Stimulated activated CD4-positive, alpha-beta T cell treated with anti-CD3 and anti-CD28 coated beads, Interleukin-2, amount 100 ng/mL, for 4 hours (primary cell): Measurements from ENCODE around the gene ATP8A2.

Source experiments
- DNase-seq: peaks from one replicate; pipeline ENCODE4 v3.0.0-alpha.2; 2020; ENCODE audit warnings: low read depth

The ATP8A2 gene

GRCh38 chr13:25966086-25966485 lies 594.3 kb downstream of the ATP8A2 start:
- DNase-seq: no peak

DNA sequence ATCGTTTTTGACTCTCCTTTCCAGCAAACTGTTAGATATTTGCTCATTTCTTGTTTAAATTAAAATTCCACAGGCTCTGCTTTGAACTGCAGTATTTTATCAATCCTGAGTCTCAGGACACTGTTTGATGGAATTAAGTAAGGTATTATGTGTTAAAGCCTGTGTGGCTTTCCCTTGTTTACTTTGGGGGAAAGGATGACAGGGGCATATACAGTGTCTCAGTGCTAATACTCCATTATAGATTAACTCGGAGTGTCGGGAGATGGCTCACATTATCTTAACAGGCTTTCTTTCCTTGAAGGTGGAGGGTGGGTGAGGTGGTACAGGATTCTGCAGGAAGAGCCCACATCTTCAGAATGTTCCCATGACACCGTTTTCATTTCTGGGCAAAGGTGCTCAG lies 595.4 kb downstream of the ATP8A2 start:
- no peak for DNase-seq

GRCh38 chr13:25971047-25971446 lies 599.3 kb downstream of the ATP8A2 start:
- no peak for DNase-seq

- DNase-seq: no peak
These were observed 599.8 kb downstream of the ATP8A2 start for GRCh38 chr13:25971459-25972145.

- no peak for DNase-seq
These were observed 601.3 kb downstream of the ATP8A2 start for GRCh38 chr13:25973085-25973484.

DNA sequence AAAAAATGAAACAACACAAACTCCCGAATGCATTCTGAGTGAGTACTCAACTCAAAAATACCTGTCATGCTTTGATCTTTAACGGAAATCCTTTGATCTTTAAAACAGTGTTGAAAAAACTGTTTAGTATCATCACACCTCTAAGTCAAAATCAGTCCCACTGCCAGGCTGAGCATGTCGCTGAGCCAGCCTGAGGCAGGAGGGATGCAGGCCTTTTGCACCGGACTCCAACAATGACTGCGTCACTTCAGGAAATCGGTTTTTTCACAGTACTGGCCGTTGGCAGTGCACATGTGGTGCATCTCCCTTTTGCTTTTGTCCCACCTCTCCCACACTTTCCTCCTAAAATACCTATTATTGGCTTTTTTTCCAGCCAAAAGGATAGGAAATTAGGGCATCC lies 601.8 kb downstream of the ATP8A2 start:
- no peak for DNase-seq

- DNase-seq: no peak
These were observed 605.4 kb downstream of the ATP8A2 start for GRCh38 chr13:25977216-25977615.

GRCh38 chr13:25977671-25978070 lies 605.9 kb downstream of the ATP8A2 start:
- DNase-seq: no peak

GRCh38 chr13:25978961-25979360 lies 607.2 kb downstream of the ATP8A2 start:
- no peak for DNase-seq

DNA sequence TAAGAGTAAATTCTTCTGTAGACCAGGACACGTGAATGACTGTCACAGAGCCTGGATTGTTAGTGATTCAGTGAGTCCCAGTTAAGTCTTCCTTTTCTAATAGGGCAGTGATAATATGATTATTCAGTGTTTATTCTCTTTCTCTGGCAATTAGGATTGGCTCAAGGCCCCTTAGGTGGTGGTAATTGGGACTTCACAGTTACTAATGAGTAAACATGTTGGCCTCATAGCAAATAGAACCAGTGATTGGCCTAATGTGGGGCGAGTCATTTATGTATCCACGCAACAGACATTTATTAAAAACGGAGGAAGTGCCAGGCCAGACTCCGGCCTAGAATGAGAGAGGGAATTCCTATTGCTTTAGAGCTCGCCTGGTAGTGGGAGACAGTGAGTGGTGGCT lies 607.6 kb downstream of the ATP8A2 start:
- no peak for DNase-seq

GRCh38 chr13:25980255-25980654 lies 608.5 kb downstream of the ATP8A2 start:
- DNase-seq: no peak

DNA sequence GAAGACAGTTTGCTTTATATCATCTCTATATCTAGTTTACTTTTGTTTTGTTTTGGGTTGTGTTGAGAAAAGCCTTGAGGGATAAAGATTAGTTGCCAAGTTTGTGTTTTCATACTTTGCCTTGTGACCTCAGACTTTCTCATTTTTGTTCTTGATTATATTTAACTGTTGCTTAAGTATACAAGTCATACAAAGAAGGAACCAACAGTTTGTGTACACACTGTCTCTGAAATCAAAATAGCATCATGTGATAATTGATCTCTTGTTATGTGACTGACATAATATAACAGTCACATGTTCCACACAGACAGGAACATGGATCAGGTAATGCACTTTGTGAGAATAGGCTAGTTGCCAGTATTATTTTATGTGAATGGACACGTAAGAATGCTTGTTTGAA lies 609.3 kb downstream of the ATP8A2 start:
- no peak for DNase-seq

- DNase-seq: no peak
These were observed 611.1 kb downstream of the ATP8A2 start for GRCh38 chr13:25982907-25983306.

DNA sequence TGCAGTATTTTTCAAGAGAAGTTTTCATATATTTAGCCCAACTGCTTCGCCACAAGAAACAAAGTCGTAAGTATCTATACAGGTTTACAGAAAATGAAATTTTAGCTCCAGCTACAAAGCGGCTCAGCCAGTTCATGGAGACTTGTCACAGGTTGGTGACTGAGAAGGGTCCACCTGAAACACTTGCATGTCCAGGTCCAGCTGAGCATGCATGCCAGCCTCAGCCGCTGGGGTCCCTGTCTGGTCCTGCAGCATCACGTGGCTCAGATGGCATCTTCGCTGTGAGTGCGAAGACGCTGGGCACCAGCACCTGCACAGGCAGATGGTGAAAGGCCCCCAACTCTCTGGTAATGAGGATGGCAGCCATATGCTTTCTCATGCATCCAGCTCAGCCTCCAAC lies 616.2 kb downstream of the ATP8A2 start:
- no peak for DNase-seq

DNA sequence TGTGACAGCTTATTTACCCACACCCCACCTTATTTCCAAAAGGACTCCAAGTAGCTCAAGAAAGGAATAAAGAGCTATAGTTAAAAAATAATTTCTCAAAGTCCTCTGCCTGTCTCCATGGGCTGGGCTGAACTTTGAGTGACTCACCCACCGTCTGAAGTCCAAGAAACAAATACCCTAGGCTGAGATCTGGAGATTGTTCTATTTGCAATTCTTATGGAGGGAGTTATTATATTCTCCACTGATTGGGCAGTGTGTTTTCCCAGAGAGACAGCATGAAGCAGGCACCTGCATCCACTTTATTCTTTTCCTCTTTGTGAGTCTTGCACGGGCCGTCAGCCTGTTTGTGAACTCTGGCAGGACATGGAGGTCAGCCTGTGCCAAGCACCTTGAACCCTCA lies 616.9 kb downstream of the ATP8A2 start:
- no peak for DNase-seq

- DNase-seq: no peak
These were observed 619.0 kb downstream of the ATP8A2 start for GRCh38 chr13:25990801-25991200.

GRCh38 chr13:25992076-25992475 lies 620.3 kb downstream of the ATP8A2 start:
- no peak for DNase-seq

DNA sequence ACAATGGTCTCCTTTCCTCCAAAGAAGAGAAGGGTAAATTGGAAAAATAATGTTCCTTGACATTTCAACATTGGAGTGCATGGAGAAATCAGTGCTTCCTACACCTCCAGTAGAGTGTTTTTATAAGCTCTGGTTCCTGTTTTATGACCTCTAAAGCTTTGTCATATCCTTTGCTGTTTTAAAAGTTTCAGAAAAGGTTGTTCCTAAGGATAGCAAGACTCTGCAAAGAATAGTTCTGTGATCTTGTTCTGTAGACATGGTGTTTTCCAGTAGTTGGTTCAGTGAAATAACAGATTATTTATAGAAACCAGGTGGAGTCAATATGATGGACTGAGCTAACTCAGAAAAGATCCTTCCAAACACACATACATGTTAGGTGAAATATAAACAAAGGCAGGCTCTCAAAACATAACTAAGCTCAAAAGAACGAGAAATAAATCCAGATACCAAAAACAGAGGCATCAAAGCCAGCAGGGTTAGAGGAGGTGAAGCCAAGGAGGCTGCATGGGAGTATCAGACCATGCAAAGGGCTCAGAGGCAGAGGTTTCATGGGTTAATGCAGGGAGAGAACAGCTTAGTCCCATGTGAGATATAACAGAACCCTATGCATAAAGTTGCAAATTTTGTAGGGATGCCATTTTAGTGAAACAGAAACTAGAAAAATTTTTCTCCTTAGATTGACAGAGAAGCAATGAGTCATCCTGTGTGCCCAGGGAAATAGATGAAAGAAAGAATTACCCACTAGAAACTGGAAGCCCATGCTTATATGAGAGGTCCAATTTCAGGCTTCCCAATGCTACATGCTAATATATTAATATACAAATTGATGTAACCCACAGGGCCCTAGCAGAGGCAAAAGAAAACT lies 635.7 kb downstream of the ATP8A2 start:
- DNase-seq: no peak

DNA sequence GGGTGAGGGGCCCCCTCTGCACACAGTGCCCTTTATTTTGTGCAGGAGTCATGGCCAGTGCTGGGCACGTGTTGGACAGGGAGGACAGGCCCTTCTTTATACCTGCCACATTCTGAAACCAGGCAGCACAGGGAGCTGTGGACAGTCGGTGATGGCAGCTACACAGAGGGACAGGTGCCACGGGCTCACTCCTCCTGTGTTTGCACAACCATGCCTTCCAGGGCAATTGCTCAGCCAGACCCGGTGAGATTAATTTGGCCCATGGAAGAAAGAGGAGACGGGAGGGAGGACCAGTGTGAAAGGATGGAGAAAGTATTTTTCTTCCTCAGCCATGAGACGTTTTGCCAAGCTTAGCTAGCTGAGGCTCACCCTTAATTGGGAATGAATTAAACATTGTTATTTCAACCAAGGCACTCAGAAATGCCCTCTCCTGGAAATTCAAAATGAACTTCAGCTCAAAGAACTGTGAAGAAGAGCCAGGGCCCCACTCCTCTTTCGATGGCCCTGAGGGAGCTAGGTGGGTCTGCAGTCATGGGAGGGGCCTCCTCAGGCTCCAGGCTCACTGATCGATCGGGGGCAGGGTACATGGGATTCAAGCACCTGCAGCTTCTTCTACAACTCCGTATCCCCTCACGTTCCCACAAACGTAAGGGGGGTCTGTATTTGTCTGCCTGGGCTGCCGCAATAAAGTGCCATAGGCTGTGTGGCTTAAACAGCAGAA lies 638.9 kb downstream of the ATP8A2 start:
- DNase-seq: no peak

GRCh38 chr13:26011208-26011573 lies 639.4 kb downstream of the ATP8A2 start:
- DNase-seq: no peak

GRCh38 chr13:26011996-26012821 lies 640.4 kb downstream of the ATP8A2 start:
- peak; percentile 61 for DNase-seq

DNA sequence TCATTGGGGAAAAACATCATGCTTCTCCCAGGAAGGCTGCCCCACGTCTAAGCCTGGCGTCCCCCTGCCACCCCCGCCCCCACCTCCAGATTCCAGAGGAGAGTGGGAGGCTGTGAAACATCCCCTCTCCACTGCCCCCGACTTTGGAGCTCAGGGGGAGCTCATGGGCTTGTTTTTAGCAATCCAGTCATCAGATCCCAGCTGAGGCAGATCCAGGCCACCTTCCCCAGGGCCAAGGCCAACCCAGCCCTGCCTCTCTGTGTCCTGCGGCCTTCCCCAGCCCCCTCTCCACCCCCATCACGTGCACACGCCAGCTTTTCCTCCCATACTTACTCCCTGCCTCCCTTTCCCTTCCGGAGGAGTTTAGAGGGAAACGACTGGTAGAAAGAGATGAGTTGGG lies 641.2 kb downstream of the ATP8A2 start:
- DNase-seq: no peak
